ENCODE measurements around the gene CDON.
"Not testable (repeated sequence)": the region's sequence is repeated elsewhere in the genome, so short reads cannot be mapped to it uniquely, and the experiment has no call there.

Gene CDON

DNA sequence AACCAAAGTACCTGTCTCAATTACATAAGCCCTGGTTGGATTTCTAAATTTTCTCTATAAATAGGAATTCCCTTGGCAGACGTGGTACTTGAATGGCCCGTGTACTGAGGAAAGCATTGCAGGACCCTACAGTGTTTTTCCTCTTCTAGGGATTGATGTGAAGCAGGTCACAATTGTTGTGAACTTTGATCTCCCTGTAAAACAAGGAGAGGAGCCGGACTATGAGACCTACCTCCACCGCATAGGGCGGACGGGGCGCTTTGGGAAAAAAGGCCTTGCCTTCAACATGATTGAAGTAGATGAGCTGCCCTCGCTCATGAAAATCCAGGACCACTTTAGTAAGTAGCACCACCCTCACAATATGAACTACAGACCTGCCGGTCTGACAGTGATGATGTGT is 141.6 kb downstream of the CDON start:
- no peak for DNase-seq

DNA sequence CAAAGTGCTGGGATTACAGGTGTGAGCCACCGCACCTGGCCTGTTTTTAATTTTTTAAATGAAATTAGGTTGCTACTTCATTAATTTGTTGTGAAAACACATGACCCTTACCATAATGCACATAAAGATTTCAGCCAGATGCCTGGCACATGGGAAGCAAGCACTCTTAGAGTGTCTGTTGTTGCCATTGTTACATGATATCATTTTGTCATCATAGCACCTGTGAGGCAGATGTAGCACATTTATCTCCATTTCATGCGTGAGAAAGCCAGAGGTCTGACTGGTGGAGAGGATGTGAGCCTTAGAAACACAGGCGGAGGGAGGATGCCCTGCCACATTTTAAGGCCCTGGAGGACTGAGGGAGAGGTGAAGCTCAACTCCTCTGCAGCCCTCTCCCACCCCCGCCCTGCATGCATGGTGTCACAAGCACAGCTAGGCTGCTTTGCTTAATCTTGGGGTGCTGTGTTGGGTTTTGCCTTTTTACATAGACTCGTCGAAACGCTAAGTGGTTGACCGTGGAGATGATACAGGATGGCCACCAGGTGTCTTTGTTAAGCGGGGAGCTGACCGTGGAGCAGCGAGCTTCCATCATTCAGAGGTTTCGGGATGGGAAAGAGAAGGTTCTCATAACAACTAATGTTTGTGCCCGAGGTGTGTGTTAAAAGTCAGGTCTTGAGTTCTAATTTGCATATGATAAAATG is 144.4 kb downstream of the CDON start:
- DNase-seq = no peak

- no peak for DNase-seq
Measured at GRCh38 chr11:125916683-125917347, 145.9 kb downstream of the CDON start.

DNA sequence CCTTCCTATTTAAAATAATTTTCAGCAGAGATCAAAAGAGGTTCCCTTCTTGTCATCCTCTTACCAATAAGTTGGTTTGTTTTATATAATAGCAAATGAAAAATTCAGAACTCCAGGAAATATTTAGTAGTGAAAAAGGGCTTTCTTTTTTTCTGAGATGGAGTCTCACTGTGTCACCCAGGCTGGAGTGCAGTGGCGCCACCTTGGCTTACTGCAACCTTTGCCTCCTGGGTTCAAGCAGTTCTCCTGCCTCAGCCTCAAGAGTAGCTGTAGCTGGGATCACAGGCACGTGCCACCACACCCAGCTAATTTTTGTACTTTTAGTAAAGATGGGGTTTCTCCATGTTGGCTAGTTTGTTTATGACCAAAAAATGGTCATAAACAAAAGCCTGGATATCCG is 148.1 kb downstream of the CDON start:
- not testable (repeated sequence) for DNase-seq

- DNase-seq = no peak
Measured at GRCh38 chr11:125910226-125910849, 152.3 kb downstream of the CDON start.
